GM12873 (cell line): ENCODE results near the gene MTERF4.

Source experiments
- TF ChIP-seq, protein P1 (sequence below): IDR thresholded peaks from 2 replicates; pipeline ENCODE4 v1.5.1; 2012; ENCODE audit warnings: low read depth, mild to moderate bottlenecking, moderate library complexity, low read length, control low read depth; ENCODE audit not compliant: insufficient read depth; ENCODE audit errors: missing control alignments

Gene MTERF4

DNA sequence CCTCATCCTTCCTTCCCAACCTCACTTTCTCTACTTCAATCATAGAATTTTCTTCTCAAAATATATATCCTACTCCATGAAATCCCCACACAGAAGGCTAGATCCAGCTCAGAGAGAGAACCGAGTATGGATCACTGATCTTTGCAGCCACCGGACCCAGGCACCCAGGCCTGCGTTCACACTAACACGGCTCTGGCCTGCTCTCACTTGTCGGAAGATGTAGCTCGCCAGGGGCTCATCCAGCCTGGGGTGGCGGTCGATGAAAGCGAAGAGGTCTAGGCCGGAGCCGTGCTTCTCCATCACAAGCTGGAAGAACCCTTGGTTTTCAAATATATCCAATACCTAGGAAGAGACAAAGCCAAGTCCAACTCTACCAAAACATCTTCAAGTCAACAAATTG, 12.7 kb upstream of the MTERF4 start:
- TF ChIP-seq, protein P1, sequence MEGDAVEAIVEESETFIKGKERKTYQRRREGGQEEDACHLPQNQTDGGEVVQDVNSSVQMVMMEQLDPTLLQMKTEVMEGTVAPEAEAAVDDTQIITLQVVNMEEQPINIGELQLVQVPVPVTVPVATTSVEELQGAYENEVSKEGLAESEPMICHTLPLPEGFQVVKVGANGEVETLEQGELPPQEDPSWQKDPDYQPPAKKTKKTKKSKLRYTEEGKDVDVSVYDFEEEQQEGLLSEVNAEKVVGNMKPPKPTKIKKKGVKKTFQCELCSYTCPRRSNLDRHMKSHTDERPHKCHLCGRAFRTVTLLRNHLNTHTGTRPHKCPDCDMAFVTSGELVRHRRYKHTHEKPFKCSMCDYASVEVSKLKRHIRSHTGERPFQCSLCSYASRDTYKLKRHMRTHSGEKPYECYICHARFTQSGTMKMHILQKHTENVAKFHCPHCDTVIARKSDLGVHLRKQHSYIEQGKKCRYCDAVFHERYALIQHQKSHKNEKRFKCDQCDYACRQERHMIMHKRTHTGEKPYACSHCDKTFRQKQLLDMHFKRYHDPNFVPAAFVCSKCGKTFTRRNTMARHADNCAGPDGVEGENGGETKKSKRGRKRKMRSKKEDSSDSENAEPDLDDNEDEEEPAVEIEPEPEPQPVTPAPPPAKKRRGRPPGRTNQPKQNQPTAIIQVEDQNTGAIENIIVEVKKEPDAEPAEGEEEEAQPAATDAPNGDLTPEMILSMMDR, result no peak

DNA sequence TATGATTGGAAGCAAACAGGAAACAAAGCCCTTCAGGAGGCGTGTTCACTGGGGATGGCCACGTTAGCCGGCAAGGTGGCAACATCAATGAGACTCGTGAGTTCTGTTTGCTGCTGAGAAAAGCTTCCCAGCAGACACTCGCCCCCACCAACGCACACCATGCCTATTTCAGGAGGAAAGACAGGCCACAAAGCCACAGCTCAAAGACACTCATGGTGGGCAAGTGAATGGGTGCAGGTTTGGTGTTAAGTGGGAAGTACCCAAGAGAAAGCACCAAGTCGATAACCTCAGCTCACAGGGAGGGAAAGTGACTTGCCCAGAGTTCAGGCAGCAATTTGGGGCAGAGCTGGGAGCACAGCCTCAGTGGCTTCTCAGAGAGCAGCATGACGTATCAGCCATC, 10.5 kb upstream of the MTERF4 start:
- TF ChIP-seq, protein P1, result no peak

DNA sequence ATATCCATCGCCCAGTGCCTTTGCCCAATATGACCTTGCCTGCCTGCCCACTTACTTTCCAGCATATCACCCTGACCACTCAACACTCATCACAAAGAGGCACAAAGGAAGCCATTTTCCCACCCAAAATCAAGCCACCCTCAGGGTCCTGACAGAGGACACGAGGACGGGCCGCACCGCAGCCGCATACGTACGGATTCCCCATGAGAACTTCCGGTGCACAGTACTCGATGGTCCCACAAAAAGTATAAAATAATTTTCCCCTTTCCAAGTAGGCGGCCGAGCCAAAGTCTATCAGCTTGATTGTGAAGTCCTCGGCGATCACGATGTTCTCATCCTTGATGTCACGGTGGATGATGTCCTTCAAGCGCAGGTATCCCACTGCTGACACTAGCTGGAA, 10.0 kb upstream of the MTERF4 start:
- TF ChIP-seq, protein P1, result no peak

DNA sequence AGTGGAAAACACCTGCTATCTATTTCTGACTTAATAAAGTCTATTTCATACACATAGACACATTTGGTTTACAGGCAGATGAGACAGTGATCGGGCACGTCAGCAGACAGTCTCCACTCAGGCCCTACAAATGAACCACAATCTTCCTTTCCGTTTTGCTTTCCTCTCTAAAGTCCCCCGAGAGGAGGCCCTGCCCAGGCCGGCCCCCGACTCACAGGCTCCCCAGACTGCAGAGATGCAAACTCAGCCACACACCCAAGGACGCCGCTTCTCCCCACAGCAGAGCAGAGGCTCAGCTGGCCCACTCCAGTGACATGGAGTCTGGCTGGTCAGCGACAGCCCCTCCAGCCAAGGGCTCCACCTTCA, 9.3 kb upstream of the MTERF4 start:
- TF ChIP-seq, protein P1, result no peak

DNA sequence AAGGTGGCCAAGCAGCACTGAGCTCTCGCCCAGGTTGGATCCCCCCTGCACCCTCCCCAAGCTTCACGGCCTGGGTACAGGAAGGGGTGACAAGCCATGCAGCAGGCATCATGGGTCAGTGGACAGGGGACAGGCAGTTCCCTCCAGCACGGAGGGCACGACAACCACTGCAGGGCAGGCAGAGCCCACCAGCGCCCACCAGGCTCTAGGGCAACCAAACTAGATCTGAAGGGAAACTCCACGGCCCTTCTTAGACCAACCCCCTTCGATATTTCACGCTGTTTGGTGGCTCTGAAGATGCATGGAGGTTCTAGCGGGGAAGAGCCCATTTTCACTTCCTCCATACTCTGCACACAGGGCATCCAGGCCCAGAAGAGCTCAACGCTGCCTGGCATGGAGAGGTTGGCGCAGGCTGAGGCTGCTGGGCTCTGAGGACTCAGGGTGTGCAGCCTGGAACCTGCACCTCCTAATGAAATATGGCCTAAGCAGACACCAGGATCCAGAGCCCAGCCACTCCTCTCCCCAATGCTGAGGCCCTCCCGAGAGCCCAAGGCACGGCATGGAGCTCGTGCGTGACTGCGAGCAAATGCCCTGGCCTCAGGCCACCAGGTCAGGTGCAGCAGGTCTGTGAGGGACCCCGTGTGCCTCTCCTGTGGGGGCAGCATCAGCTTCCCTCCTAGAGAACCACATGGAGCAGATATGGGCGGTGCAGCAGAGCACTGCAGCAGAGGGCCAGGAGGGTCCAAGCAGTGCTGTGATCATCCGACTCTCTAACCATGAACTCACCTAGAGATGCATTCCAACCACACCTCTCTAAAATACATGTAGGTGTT, 8.7 kb upstream of the MTERF4 start:
- TF ChIP-seq, protein P1, result peak; percentile 2

DNA sequence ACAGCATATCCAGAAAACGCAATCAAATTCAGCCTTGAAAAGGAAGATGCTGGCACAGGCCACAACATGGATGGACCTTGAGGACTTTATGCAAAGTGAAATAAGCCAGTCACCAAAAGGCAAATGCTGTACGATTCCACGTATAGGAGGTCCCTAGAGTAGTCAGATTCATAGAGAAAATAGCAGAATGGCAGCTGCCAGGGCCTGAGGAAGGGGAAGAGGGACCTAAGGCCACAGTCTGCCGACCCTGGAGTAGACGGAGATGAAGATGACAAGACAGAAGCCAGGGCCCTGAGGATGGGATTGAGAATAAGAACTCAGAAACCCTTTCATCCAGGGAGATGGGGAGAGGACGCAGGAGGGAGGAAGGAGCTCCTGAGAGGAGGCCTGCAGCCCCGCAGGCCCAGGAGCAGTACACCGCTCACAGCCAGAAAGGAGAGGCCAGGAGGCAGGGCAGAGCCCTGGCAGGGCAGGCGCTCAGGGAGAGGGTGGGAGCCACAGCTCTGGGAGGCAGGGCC, 8.1 kb upstream of the MTERF4 start:
- TF ChIP-seq, protein P1, result no peak

DNA sequence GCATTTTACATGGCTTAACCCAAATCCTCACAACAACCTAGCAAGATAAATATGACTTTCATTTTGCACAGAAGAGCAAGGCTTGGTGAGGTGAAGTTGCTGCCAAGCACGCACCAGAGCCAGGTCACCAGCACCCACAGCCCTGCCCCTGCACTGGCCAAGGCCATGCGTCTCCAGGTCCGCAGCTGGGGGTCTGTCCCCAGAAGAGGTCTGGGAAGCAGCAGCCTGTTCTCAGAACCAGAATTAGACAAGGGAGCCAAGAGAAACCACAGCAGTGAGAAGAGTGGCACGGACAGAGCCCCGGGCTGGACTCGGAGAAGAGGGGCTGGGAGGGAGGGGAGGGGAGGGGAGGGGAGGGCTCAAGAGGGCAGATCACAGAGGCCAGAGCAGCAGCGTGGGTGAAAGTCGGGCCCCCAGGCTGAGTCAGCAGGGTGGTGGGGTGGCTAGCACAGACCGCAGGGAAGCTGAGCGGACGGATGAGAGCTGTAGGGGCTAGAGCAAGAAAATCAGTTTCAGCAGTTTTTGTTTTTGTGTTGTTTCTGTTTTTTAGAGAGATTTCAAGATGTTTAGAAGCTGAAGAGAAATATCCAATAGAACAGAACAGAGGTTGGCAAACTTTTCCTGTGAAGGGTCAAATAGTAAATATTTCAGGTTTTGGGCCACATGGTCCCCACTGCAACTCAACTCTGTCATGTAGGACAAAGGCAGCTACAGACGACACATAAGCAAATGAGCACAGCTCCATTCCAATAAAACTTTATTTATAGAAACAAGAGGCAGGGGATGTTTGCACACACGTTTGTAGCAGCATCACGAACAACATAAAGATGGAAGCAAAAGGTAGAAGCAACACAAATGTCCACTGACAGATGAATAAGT, 7.4 kb upstream of the MTERF4 start:
- TF ChIP-seq, protein P1, result no peak
